Measurements from ENCODE around the gene INPP4B.
"Not testable (repeated sequence)": the region's sequence is repeated elsewhere in the genome, so short reads cannot be mapped to it uniquely, and the experiment has no call there.

INPP4B gene

GRCh38 chr4:142110136-142110535 is 736.0 kb downstream of the INPP4B start:
- DNase-seq = no peak

DNA sequence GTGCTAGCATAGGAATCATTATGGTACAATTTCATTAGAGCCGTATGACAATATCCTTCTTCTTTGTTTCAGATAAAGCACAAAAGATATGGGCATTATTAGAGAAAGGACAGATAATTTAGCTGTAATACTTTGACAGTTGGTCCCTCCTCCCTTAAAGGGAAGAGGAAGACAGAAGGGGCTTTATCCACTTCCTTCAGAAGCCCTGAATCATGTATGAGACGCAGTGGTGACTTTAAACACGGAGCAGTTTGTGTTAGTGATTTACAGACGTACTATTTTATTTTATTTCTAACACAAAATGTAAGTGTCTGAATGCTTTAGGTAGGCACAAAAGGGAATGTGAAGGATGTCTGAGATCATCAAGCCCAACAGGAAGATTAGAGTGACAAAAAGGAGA is 742.1 kb downstream of the INPP4B start:
- DNase-seq = no peak

GRCh38 chr4:142101401-142101800 is 744.7 kb downstream of the INPP4B start:
- no peak for DNase-seq

GRCh38 chr4:142100941-142101340 is 745.2 kb downstream of the INPP4B start:
- DNase-seq = no peak

- no peak for DNase-seq
Measured at GRCh38 chr4:142098900-142099545, 747.1 kb downstream of the INPP4B start.

DNA sequence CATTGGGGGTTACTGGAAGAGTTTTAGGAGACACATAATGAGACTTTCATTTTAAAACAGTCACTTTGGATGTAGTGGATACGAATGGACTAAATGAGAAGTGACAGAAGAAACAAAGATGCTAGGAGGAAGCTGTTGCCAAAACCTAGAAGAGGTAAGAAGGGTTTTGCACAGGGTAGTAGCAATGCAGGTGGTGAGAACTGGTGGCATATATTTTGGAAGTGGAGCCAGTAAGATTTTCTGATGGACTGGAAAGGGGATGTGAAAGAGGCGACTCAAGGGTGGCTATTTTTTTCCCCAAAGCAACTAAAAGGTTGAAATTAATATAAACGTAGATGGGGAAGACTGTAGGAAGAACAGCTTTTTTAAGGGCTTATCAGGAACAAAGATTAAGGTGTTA is 747.7 kb downstream of the INPP4B start:
- no peak for DNase-seq

GRCh38 chr4:142097015-142097414 is 749.1 kb downstream of the INPP4B start:
- no peak for DNase-seq

DNA sequence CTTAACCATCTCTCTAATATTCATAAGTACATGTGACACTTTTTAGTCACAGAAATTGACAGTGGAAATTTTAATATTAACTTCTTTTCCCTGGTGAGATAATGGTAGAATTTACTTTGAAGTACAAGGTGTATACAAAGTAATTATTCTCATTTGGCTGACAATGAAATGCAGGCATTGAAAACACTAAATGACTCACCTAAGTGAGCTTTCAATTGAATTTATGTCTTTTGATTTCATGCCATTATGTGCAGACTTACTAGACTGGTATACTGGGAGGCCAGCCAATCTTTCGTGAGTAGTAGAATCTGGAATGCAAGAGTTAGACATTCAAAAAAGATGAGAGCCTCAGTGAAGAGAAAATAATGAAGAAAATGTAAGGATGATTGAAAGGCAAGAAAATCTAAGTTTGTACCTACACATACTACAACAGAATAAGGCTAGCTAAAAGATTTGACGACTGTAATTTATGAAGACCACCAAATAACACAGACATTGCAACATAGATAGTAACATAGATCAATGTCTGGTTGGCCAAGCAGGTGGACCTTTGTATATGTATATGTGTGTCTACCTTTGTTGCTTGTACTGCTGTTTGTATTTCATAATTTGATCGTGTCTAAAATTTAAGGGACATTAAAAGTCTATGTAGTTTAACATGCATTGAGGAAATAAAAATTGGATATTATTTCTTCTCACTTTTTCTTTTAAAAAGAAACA is 750.1 kb downstream of the INPP4B start:
- DNase-seq = no peak

DNA sequence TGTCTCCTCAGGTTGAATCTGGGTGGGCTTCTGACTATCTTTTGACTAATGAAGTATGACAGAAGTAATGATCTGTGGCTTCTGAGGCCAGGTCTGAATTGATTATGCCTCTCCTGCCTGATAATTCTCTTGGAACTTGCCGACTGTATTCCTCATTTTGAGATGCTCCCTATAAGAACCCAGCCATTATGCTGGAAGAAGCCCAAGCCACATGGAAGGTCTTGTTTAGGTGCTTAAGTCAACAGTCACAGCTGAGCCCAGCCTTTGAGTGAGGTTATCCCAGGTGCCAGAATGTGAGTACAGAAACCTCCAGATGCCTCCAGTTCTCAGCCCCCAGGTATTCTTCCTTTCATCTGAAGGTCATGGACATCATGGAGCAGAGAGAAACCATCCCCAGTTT is 753.2 kb downstream of the INPP4B start:
- no peak for DNase-seq

GRCh38 chr4:142091691-142092182 is 754.4 kb downstream of the INPP4B start:
- no peak for DNase-seq

DNA sequence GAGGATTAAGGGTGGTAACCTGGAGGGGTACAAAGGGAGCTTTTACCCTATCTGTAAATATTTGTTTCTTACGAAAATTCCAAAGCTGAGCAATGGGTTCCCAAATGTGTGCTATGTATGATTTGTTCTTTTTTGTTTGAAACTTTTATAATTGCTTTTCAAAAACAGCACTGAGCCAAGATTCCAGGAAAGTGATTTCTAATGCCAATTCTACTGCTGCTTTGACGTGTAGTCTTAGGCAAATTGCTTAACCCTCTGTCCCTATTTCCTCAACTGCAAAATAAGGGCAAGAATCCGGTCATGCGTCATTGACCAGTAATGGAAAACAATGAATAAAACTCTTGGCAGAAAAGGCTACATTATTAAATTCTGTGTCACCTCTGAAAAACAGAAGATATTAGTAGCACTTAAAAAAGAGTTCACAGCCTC is 755.0 kb downstream of the INPP4B start:
- no peak for DNase-seq

GRCh38 chr4:142088906-142089305 is 757.2 kb downstream of the INPP4B start:
- DNase-seq = no peak

DNA sequence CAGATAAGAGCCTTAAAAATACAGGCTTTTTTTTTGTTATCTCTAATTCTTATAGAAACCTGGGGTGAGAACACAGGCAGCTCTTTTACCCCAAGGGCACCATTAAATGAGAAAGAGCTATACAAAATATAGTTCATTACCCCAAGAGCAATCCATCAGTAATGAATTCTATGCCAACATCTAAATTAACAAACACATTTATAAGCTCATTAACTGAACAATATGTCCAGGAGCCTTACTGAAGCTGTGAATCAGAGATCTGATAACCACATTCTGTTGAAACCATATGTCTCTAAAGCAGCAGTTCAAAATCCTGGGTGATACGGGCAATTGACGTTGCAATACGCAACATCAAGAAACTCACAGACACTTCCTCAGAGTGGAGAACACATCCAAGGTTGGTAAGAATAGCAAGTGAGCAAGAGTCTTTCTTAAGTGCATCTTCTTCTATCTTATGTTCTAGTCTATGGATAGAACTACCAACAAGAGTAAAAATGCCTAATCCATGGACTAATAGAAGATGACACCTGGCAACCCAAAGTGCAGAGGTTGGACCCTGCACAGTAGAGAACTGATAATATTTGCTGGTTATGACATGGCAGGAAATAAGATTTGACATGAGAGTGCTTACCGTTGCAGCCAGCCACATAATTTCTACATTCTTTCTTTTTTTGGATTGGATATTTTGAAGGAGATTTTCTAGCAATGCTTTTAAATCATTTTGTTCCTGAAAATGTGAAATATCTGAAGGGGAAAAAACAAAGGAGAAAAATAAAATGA is 760.4 kb downstream of the INPP4B start:
- DNase-seq = no peak

- no peak for DNase-seq
Measured at GRCh38 chr4:142083264-142083663, 762.8 kb downstream of the INPP4B start.

GRCh38 chr4:142081025-142081424 is 765.1 kb downstream of the INPP4B start:
- no peak for DNase-seq

GRCh38 chr4:142079959-142080358 is 766.1 kb downstream of the INPP4B start:
- no peak for DNase-seq

GRCh38 chr4:142077048-142077447 is 769.1 kb downstream of the INPP4B start:
- no peak for DNase-seq

- not testable (repeated sequence) for DNase-seq
Measured at GRCh38 chr4:142068304-142068703, 777.8 kb downstream of the INPP4B start.

GRCh38 chr4:142066562-142066961 is 779.5 kb downstream of the INPP4B start:
- DNase-seq = not testable (repeated sequence)

- DNase-seq = no peak
Measured at GRCh38 chr4:142065086-142065647, 780.9 kb downstream of the INPP4B start.

- DNase-seq = no peak
Measured at GRCh38 chr4:142064181-142064580, 781.9 kb downstream of the INPP4B start.

DNA sequence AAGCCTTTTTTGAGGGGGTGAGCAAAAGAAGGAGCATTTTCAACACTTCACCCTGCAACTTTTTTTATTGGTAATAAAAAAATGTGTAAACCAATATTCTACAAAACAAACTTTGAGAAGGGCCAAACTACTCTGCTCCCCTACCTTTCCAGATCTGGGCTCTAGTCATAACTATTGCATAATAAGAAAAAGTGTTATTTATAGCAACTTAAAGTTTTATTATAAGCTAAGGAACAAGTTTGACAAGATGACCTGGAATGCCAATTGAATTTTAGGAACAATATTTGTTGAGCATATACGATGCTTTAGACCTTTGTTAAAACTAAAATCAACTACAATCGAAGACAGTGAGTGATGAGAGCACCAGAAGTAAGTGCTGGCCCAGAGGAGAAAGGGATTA is 800.1 kb downstream of the INPP4B start:
- no peak for DNase-seq

DNA sequence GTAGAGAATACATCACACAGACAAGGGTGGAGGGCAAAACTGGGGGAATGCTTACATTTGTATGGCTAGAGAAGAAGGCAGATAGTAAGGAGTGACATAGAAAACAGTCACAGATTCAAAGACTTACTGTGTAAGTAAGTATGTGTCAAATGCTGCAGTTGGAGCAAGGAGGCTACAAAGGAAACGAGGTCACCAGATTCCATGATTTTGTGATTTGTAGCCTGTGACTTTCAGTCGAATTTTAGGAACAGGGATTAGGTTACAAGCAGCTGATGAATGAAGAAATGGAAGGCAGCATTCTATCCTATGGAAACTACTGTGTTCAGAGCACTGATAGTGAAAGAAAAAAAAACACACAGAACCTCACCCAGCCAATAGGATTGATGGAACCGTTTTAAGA is 801.8 kb downstream of the INPP4B start:
- DNase-seq = no peak

Measured in NCI-H526 (cell line).